GM18867 (cell line): ENCODE measurements around the gene TMEM121B.

Source experiments
- ATAC-seq: cut with Tn5 transposase; IDR thresholded peaks from one replicate; pipeline ENCODE4 v1.9.1; 2021; ENCODE audit warnings: mild to moderate bottlenecking, moderate library complexity; ENCODE audit not compliant: unreplicated experiment

Gene TMEM121B

DNA sequence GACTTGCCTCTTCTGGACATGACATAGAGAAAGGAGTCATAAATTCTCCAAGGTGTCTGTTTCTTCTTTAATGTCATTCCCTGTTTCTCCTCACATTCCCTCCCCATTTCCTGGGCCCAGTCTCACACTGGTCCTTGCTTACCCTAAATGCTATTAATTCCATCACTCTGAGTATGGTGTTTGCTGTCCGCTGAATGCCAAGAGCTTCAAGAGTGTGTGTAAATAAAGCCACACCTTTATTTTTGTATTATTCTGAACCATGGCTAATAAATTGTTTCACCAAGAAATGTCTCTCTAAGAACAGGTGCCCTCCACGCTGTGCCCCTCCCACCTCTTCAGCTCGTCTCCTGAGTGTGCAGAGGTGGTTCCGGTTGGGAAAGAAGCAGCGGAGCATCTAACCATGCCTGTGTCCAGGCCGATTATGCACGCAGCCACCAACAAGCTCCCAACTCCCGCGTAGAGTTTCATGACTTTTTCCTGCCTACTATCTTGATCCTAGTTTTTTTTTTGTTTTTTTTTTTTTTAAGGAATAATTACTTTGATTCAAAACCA, 8.6 kb downstream of the TMEM121B start:
- no peak for ATAC-seq

DNA sequence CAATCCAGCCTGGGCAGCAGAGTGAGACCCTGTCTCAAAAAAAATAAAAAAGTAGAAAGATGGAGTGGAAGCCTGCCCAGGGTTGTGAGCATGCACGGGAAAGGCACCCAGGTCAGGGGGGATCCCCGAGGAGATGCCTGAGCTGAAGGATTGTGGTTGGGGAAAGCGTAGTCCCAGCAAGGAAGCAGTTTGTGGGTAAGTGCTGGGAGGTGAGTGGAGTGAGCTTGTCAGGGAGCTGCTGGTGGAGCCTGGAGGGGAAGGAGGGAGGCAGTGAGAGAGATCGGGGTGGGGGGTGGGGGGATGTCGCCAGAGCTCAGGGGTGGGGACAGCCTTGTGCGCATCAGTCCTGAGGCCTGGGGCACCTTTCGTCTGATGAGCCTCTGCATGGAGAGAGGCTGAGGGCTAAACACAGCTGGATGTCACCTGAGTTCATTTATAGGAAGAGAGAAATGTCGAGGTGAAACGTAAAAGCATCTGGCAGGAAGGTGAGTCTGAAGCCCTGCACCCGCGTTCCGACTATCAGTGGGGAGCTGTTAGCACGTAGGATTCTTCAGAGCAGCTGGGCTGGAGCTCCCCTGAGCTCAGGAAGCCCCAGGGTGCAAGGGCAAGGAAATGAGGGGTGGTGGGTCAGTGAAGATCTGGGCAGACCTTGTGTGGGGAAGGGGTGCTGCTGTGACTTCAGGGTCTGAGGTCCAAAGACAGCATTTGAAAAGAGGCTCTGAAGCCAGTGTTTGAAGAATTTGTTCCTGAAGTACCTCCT, 10.2 kb downstream of the TMEM121B start:
- ATAC-seq = no peak

DNA sequence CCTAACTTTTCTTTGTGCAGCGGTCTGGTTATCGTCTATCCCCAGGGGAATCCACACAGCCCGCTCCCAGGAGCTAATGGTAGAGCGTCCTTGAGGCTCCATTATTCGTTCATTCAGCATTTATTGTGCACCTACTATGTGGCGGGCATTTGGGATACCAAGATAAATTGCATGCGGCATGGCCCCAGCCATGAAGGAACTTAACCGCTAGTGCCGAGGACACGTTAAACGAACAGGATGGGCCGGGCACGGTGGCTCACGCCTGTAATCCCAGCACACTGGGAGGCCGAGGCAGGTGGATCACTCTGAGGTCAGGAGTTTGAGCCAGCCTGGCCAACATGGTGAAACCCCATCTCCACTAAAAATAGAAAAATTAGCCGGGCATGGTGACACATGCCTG, 11.2 kb downstream of the TMEM121B start:
- ATAC-seq = no peak

DNA sequence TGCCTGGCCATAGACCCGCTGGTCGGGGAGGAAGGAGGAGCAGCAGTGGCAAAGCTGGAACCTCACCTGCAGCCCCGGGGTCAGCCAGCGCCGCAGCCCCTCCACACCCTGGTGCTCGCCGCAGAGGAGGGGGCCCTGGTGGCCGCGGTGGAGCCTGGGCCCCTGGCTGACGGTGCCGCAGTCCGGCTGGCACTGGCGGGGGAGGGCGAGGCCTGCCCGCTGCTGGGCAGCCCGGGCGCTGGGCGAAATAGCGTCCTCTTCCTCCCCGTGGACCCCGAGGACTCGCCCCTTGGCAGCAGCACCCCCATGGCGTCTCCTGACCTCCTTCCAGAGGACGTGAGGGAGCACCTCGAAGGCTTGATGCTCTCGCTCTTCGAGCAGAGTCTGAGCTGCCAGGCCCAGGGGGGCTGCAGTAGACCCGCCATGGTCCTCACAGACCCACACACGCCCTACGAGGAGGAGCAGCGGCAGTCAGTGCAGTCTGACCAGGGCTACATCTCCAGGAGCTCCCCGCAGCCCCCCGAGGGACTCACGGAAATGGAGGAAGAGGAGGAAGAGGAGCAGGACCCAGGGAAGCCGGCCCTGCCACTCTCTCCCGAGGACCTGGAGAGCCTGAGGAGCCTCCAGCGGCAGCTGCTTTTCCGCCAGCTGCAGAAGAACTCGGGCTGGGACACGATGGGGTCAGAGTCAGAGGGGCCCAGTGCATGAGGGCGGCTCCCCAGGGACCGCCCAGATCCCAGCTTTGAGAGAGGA, 11.9 kb downstream of the TMEM121B start:
- no peak for ATAC-seq

DNA sequence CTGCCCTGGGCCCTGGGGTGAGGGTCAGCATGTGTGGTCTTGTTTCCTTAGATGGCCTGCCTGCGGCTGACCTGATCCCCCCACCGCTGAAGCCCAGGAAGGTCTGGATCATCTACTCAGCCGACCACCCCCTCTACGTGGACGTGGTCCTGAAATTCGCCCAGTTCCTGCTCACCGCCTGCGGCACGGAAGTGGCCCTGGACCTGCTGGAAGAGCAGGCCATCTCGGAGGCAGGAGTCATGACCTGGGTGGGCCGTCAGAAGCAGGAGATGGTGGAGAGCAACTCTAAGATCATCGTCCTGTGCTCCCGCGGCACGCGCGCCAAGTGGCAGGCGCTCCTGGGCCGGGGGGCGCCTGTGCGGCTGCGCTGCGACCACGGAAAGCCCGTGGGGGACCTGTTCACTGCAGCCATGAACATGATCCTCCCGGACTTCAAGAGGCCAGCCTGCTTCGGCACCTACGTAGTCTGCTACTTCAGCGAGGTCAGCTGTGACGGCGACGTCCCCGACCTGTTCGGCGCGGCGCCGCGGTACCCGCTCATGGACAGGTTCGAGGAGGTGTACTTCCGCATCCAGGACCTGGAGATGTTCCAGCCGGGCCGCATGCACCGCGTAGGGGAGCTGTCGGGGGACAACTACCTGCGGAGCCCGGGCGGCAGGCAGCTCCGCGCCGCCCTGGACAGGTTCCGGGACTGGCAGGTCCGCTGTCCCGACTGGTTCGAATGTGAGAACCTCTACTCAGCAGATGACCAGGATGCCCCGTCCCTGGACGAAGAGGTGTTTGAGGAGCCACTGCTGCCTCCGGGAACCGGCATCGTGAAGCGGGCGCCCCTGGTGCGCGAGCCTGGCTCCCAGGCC, 12.7 kb downstream of the TMEM121B start:
- no peak for ATAC-seq

DNA sequence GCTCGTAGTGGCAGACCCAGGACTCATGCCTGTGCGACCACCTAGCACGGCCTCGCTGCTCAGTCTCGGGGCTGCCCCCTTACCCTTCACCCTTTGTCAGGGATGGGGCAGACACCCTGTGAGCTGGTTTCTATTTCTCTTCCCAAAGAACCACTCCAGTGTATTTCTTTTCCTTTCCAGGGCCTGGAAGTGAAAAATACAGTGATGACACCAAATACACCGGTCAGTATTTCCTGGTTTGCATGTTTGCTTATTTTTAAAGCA, 13.7 kb downstream of the TMEM121B start:
- no peak for ATAC-seq

DNA sequence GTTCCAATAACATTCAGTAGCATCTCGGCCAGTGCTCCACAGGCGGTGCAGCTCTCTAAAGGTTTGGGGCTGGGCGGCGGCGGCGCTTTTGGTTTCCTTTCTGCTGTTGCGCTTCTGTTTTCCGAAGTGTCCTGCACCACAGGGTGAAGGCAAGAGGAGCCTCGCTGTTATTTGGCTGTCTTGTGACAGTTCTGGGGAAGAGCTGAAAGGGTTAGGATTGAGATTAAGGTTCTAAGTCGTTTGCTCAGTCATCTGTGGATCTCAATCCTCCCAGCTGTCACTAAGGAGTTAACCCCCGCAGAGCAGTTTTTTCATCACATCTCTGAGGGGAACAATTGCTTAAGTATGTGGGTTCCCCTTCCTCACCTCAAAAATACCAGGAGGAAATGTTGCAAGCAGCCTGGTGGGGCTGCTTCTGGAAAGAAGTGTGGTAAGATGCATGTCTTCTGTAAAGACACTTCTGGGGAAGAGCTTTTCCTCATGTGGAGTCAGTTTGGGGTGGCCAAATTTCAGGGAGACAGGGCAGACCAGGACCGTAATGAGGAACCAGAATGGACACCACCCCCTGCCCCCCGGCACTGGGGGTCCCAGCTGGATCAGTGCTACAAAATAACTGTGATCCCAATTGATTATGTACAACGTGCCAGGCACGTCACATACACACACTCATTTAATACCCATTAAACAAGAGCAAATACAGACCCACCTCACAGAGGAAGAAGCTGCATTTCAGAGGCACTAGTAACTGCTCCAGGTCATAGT, 14.2 kb downstream of the TMEM121B start:
- no peak for ATAC-seq

DNA sequence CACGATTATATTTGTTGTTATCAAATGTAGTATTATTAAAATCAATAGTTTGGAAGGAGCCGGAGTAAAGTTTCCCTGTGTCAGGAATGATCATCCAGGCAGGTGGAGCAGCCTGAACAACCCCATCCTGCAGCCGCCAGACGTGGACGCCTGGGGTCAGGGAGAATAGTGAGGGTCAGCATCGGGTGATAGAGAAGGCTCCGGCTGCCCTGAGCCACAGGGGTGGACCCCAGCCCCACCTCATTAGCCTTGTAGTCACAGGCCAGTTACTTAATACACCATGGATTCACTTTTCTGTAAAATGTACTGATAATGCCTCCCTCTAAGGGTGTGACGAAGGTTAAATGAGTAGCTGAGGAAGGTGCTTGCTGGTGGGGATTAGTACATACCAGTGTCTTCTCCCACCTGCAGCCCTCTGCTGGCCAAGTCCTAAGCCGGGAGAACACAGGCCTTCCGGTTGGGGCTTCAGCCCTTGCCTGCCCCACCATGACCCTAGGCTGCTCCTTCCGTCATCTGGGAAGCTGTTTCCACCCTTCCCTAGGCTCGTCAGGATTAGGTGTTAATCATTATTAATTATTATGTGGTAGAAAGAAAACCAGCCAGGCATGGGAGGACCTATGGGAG, 14.9 kb downstream of the TMEM121B start:
- no peak for ATAC-seq

DNA sequence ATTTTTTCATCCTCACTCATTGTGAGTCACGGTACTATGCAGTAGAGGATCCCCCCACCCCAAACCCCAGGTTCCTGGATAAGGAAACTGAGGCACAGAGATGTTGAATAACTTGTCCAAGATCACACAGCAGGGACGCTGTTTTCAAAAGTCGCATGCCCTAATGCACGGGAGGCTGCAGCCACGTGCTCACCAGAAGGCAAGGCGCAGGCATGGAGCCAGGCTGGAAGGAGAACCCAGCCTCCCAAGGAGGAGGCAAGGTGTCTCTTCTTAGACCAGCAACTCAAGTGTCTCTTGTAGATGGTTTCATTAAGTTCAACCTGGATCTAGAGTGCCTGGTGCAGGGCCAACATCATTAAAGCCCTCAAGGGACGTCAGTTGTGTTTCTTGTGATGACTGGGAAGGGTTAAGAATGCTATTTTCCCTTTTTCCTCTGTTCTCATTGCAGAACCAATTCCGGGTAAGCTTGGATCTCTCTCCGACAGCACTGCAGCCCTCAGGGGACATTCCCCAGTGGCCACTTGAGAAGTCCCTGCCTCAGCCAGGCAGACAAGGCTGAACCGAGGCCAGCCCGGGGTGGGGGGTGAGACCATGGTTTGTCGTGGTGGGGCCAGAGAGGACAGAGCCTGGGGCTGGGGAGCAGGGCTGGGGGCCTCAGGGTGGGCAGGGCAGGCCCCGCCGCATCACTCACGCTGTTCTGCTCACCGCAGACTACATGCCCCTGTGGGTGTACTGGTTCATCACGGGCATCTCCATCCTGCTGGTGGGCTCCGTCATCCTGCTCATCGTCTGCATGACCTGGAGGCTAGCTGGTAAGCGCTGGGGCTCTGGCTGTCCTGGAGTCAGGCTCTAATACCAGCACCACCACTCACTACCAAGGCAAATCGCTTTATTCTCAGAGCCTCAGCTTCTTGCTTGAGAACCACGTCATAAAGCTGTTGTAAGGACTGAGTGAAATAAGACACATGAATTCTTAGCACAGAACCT, 15.7 kb downstream of the TMEM121B start:
- ATAC-seq = no peak

DNA sequence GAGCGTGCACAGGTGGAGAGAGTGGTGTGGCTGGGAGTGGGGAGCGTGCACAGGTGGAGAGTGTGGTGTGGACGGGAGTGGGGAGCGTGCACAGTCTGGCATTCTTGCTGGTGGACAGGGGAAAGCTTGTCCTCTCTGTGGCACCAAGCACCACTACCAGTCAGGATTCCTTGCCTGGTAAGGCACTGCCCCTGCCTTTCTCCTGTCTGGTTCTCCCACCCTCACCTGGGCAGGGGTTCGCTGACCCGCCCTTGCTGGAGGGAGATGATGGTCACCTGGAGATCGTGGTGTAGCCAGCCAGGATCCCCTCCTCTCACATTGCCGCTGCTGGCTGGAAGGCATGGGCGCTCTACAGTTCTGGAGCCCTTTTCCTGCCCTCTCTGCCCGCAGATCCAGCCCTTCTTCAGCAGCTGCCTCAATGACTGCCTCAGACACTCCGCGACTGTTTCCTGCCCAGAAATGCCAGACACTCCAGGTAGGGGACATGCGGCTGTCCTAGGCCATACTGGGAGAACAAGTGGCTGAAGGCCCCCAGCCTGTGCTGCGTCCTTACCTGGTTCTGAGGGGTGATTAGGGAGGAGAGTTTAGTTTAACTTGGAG, 16.7 kb downstream of the TMEM121B start:
- no peak for ATAC-seq

DNA sequence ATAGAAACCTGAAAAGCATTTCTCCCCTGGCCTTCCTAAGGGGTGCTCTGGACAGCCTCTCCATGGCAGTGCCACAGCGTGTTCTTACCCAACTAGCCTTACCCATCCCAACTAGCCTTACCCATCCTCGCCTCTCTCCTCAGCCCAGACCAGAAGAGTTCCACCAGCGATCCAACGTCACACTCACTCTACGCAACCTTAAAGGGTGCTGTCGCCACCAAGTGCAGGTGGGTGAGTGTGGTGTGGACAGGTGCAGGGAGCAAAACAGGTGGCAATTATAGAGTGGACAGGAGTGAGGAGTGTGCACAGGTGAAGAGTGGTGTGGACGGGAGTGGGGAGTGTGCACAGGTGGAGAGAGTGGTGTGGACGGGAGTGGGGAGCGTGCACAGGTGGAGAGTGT, 17.8 kb downstream of the TMEM121B start:
- no peak for ATAC-seq

DNA sequence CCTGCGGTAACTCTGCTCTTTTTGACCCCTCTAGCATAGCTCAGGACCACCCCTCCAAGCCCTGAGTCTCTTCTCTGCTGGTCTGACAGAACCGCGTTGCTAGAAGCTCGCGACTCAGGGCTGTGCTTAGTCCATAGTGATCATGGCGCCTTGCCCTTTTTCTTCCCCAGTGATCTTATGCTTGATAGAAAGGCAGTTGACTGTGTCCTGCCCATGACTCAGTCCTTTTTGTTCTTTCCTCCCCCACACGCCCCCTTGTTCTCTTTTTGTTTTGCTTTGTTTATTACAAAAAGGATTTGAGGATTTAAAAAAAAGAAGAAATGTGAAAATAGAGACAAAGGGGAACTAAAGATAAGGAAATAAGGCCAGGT, 18.9 kb downstream of the TMEM121B start:
- ATAC-seq = no peak

DNA sequence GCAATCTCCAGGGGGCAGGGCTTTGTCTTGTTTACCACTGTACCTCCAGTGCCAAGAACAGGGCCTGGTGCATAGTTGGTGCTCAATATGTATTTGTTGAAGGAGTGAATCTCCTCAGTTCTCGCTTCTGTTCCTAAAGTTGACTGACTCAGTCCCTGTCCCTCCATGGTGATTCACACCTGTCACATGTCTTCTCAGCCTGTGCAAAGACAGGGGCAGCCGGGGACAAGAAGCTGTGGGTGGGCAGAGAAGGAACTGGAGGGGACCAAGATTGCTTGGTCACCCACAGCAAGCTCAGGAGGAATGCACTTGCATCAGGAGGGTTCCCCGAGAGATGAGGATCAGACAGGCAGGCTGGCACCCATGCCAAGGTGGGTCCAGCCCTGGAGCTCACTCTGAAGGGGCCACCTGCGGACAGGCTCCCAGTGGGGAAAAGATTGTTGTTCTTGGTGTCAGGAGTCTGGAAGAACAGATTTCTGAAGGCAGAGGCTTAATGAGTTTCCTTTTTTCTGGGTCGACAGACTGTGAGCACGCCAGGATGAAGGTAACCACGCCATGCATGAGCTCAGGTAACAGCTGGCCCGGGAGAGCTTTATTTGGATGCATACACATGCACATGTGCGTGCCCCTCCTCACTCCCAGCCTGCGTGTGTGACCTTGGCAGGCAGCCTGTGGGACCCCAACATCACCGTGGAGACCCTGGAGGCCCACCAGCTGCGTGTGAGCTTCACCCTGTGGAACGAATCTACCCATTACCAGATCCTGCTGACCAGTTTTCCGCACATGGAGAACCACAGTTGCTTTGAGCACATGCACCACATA, 19.5 kb downstream of the TMEM121B start:
- ATAC-seq = no peak

DNA sequence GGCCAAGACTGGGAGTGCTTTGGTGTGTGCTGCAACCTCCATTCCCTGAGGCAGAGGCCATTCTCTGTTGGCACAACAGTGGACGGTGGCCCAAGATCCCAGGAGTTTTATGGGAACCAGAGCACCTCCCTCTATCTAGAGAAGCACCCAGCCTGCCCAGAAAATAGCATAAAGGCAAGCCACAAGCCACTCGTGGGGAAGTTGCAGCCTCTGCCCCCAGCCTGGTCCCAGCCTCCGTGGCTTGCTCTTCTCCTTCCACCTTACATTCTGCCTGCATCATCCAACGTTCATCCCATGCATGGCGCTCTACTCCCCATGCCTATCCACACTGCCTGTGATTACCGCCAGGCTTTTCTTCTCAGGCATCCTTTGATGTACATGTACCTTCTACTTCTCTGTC, 20.5 kb downstream of the TMEM121B start:
- ATAC-seq = no peak

DNA sequence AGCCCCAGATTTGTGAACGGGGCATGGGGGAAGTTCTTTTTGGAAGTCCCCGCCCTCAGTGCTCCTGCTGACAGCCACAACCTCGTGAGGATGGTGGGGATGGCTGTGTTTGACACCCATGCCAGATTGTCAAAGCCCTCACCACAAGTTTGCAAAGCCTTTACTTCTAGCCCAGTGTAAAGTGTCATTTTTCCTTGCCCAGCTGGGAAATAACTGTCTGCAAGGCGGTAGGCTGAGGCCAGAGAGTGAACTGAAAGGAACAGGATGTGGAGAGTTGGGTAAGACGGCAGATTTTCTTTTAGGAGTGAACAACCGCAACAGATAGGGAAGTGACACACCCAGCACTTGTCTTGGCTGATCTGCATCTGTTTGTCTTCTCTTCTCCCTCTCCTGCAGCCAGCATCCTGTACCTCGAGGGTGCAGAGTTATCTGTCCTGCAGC, 22.8 kb downstream of the TMEM121B start:
- ATAC-seq = no peak

DNA sequence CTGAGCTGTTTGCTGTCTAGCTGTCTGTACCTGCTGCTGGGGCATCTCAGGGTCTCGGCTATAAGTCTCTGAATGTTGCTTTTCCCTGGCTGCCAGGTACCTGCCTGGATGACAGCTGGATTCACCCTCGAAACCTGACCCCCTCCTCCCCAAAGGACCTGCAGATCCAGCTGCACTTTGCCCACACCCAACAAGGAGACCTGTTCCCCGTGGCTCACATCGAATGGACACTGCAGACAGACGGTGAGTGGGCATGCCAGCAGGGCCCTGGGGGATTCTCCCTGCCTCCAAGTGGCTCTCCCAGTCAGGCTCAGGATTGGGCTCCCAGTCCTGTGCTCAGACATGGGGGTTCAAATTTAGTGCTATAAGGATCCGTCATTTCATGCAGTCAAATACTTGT, 23.5 kb downstream of the TMEM121B start:
- ATAC-seq = no peak

DNA sequence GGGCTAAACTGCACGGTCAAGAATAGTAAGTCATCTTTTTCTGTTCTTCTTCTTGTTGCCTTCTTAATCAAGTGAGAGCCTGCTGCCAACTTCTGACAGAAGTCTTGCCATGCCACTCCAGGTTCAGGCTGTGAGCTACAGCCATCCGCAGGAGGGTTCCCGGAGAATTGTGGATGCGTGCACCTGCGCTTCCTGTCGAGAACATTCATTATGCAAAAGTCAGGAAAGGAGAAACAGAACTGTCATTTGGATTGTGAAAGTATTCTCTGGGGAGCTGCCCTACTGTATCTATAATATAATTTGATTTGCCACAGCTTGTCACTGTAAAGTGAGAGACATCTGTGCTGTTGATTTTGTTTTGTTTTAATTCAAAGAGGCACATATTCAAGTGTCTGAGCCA, 24.1 kb downstream of the TMEM121B start:
- no peak for ATAC-seq

DNA sequence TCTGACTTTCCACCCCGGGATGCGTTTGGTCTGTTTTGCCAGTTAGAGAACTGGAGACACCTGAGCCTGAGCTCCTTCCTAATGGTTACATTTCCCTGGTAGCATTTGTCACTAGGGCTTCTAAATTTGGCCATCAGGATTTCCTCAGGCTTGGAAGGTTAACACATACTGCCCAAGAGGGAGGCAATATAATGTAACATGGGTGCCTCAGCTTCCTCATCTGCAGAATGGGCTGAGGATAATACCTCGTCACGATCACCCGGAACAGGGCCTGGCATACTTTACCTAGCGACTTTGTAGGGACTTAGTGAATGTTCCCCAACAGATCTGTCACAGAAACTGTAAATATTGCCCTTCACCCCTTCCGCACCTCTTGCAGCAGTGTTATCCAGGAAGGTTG, 25.1 kb downstream of the TMEM121B start:
- ATAC-seq = no peak
